Breast epithelium (tissue), 4 donors: ENCODE results near the gene RTRAF. TPM values are rescaled to one million over a fixed set of nuclear protein-coding genes. Genes with fewer than 3 reads are reported as not detected.
A peak's percentile ranks its signal among the peaks of the same experiment; 100 is the strongest.

Experiments
- DNase-seq, 2 donors: peaks; one replicate each; pipeline ENCODE4 v3.0.0-alpha.2; 2019; ENCODE audit warnings: low spot score in 2 of 2
- H3K27ac ChIP-seq, 2 donors: fragments of 200-600 bp; sonication (generic) in 1 of 2; one replicate each; pipeline ENCODE4 v1.5.1; 2016 to 2019; ENCODE audit warnings: mild to moderate bottlenecking in 1 of 2
- H3K27me3 ChIP-seq, 2 donors: fragments of 200-600 bp; sonication (generic) in 1 of 2; one replicate each; pipeline versions ENCODE4 v1.5.1 to v1.6.0; 2017 to 2019; ENCODE audit warnings: control low read depth in 1 of 2, mild to moderate bottlenecking in 1 of 2
- H3K36me3 ChIP-seq: fragments of 200-600 bp; one replicate; pipeline ENCODE4 v1.5.1; 2019
- H3K4me1 ChIP-seq, 2 donors: fragments of 200-600 bp; sonication (generic); one replicate each; pipeline ENCODE4 v1.5.1; 2016 to 2019; ENCODE audit warnings: control low read depth in 1 of 2
- H3K4me3 ChIP-seq, 3 donors: fragments of 200-600 bp; sonication (generic); 1 replicate in 2 of 3; 2 replicates in 1 of 3; pipeline ENCODE4 v1.5.1; 2016 to 2019; ENCODE audit warnings: mild to moderate bottlenecking in 3 of 3, moderate library complexity in 2 of 3
- H3K9me3 ChIP-seq, 2 donors: fragments of 200-600 bp; sonication (generic) in 1 of 2; one replicate each; pipeline ENCODE4 v1.5.1; 2016 to 2019; ENCODE audit warnings: control low read depth in 1 of 2
- CTCF ChIP-seq, 3 donors: fragments of 450-650 bp; IDR thresholded peaks; one replicate each; pipeline ENCODE4 v1.5.1; 2016 to 2017; ENCODE audit warnings: antibody characterized with exemption in 3 of 3, mild to moderate bottlenecking in 3 of 3, moderate library complexity in 3 of 3
- POLR2A ChIP-seq: fragments of 450-650 bp; IDR thresholded peaks from one replicate; pipeline ENCODE4 v1.6.1; 2016; ENCODE audit warnings: antibody characterized with exemption, mild to moderate bottlenecking, moderate library complexity
- POLR2AphosphoS5 ChIP-seq, 3 donors: sonication (generic); formaldehyde crosslinking; IDR thresholded peaks; one replicate each; pipeline ENCODE4 v1.6.1; 2017; ENCODE audit warnings: antibody characterized with exemption in 3 of 3
- intact Hi-C: fragments of 100-400 bp; cut with DNase I; formaldehyde crosslinking; loops from one replicate; pipeline ENCODE4 v1.15.1; 2023; ENCODE audit warnings: low total_unique reads
- total RNA-seq, 3 donors: library from RNA; depleted of rRNA; stranded (reverse); fragments of >200 nt; gene quantifications; one replicate each; pipeline ENCODE4 v1.1.0, GENCODE V29; 2016

RTRAF gene
- total RNA-seq, 3 donors from 2014 or later = 48.7 to 93.0 (median 61.3) TPM

- no peak overlapping the region for H3K27ac ChIP-seq
- H3K36me3 ChIP-seq = no peaks in the 10 kb centered on the region
- no peaks in the 10 kb centered on the region for H3K9me3 ChIP-seq
- TF ChIP-seq CTCF (IDR thresholded peaks at IDR 0.05) (no peak), POLR2AphosphoS5 (IDR thresholded peaks at IDR 0.05) (no peak), POLR2A (no peak)
- intact Hi-C loops = no loop called here
- no peaks in the 10 kb centered on the region for H3K4me1 ChIP-seq
- DNase-seq = no peak
- peak overlapping the region; percentile 80 to 96 (median 85) for H3K4me3 ChIP-seq
- H3K27me3 ChIP-seq = no peaks in the 10 kb centered on the region
Observed at GRCh38 chr14:51990488-51990887, 1.1 kb downstream of the RTRAF start.

GRCh38 chr14:51993285-51993920, 4.1 kb downstream of the RTRAF start:
- TF ChIP-seq POLR2AphosphoS5 (IDR thresholded peaks at IDR 0.05) = no peak
- TF ChIP-seq POLR2A = no peak
- no peak for TF ChIP-seq CTCF (IDR thresholded peaks at IDR 0.05)
- Histone ChIP-seq H3K27me3 (no peaks in the 10 kb centered on the region), H3K9me3 (no peaks in the 10 kb centered on the region), H3K4me1 (no peaks in the 10 kb centered on the region), H3K27ac (no peak overlapping the region), H3K4me3 (no peak overlapping the region), H3K36me3 (no peaks in the 10 kb centered on the region)
- intact Hi-C loops = no loop called here
- no peak for DNase-seq

- Histone ChIP-seq H3K27ac (no peak overlapping the region), H3K27me3 (no peaks in the 10 kb centered on the region), H3K9me3 (no peaks in the 10 kb centered on the region), H3K4me3 (no peak overlapping the region), H3K4me1 (no peaks in the 10 kb centered on the region), H3K36me3 (no peaks in the 10 kb centered on the region)
- DNase-seq = no peak
- intact Hi-C loops = no loop called here
- TF ChIP-seq CTCF (IDR thresholded peaks at IDR 0.05) (peak; percentile 37 to 71 (median 44)), POLR2A (no peak)
Observed at GRCh38 chr14:51996148-51996746, 6.9 kb downstream of the RTRAF start.

GRCh38 chr14:51998348-51998747, 9.0 kb downstream of the RTRAF start:
- H3K9me3 ChIP-seq = no peaks in the 10 kb centered on the region
- no peak for TF ChIP-seq CTCF (IDR thresholded peaks at IDR 0.05)
- TF ChIP-seq POLR2A = no peak
- no peak for TF ChIP-seq POLR2AphosphoS5 (IDR thresholded peaks at IDR 0.05)
- H3K4me3 ChIP-seq = no peak overlapping the region
- H3K4me1 ChIP-seq = no peaks in the 10 kb centered on the region
- intact Hi-C loops = no loop called here
- H3K27me3 ChIP-seq = no peaks in the 10 kb centered on the region
- no peaks in the 10 kb centered on the region for H3K36me3 ChIP-seq
- no peak overlapping the region for H3K27ac ChIP-seq
- DNase-seq = no peak

- no peaks in the 10 kb centered on the region for H3K36me3 ChIP-seq
- intact Hi-C loops = no loop called here
- TF ChIP-seq CTCF (IDR thresholded peaks at IDR 0.05) (no peak), POLR2AphosphoS5 (IDR thresholded peaks at IDR 0.05) (no peak), POLR2A (no peak)
- H3K9me3 ChIP-seq = no peaks in the 10 kb centered on the region
- H3K4me1 ChIP-seq = no peaks in the 10 kb centered on the region
- no peak overlapping the region for H3K4me3 ChIP-seq
- no peak overlapping the region for H3K27ac ChIP-seq
- H3K27me3 ChIP-seq = no peaks in the 10 kb centered on the region
- no peak for DNase-seq
Observed at GRCh38 chr14:51999084-51999483, 9.7 kb downstream of the RTRAF start.
